ENCODE data around the gene BHLHE40.
A peak's percentile ranks its signal among the peaks of the same experiment; 100 is the strongest.

Gene BHLHE40

GRCh38 chr3:4980229-4981203 is 1.3 kb downstream of the BHLHE40 start:
- Histone ChIP-seq H3K9ac (ENCODE audit: low read length) (peak overlapping the region; percentile 70), H3K4me2 (ENCODE audit: low read depth, low read length) (peak overlapping the region; percentile 99), H3K9me2 (replicated peaks; ENCODE audit: insufficient read depth, low read length) (no peaks in the 10 kb centered on the region), H4K20me1 (ENCODE audit: insufficient read depth, low read length) (no peaks in the 10 kb centered on the region), H3K9me3 (replicated peaks; ENCODE audit: insufficient read depth, low read length) (no peaks in the 10 kb centered on the region), H3K27ac (ENCODE audit: low read length) (peak overlapping the region; percentile 61; the same call in 1 of the 2 replicates), H2AFZ (ENCODE audit: low read length) (peak overlapping the region; percentile 85), H3K4me1 (ENCODE audit: low read length) (peaks cover 19% of the 10 kb centered on the region), H3K79me2 (ENCODE audit: low read length) (peaks cover 9% of the 10 kb centered on the region; the same call in 1 of the 2 replicates), H3F3A (ENCODE audit: insufficient read depth, low read length) (peaks cover 48% of the 10 kb centered on the region), H3K4me3 (ENCODE audit: low read length) (peak overlapping the region; percentile 95), H3K36me3 (replicated peaks; ENCODE audit: insufficient read depth, low read length) (no peaks in the 10 kb centered on the region; the same call in 1 of the 2 replicates), H3K27me3 (replicated peaks; ENCODE audit: insufficient read depth, low read length) (no peaks in the 10 kb centered on the region)
- peak; percentile 79 for DNase-seq
- TF ChIP-seq EZH2 (optimal IDR thresholded peaks at IDR 0.05; ENCODE audit: low read depth, low read length), result no peak
- TF ChIP-seq EZH2phosphoT487 (IDR thresholded peaks at IDR 0.05; ENCODE audit: low read length), result no peak
- TF ChIP-seq CTCF (IDR thresholded peaks at IDR 0.05; ENCODE audit: low read length), result peak; percentile 94

DNA sequence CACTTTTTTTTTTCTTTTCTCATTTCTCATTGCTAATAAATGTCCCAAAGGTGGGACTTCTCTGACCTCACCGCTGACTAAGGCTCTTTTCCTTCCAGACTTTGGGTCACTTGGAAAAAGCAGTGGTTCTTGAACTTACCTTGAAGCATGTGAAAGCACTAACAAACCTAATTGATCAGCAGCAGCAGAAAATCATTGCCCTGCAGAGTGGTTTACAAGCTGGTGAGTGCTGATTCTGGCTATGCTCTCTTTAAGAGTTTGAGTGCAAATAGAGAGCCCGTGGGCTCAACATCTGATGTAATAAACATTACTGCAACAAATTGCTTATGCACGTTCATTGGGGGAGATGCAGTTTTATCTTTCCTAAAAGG is 2.0 kb downstream of the BHLHE40 start:
- no peaks in the 10 kb centered on the region for H3K9me2 ChIP-seq (replicated peaks; ENCODE audit: insufficient read depth, low read length)
- H3K9me3 ChIP-seq (replicated peaks; ENCODE audit: insufficient read depth, low read length), result no peaks in the 10 kb centered on the region
- no peak overlapping the region for H2AFZ ChIP-seq (ENCODE audit: low read length)
- H3K36me3 ChIP-seq (replicated peaks; ENCODE audit: insufficient read depth, low read length), result no peaks in the 10 kb centered on the region; the same call in 1 of the 2 replicates
- H4K20me1 ChIP-seq (ENCODE audit: insufficient read depth, low read length), result no peaks in the 10 kb centered on the region
- H3K4me2 ChIP-seq (ENCODE audit: low read depth, low read length), result 0 out of 2 replicates have a peak overlapping the region, but pooled peaks have one; percentile 34
- no peak overlapping the region for H3K27ac ChIP-seq (ENCODE audit: low read length)
- no peak for DNase-seq
- no peak overlapping the region for H3K4me3 ChIP-seq (ENCODE audit: low read length)
- no peak overlapping the region for H3K9ac ChIP-seq (ENCODE audit: low read length)
- TF ChIP-seq CTCF (IDR thresholded peaks at IDR 0.05; ENCODE audit: low read length) (no peak), EZH2phosphoT487 (IDR thresholded peaks at IDR 0.05; ENCODE audit: low read length) (no peak), EZH2 (optimal IDR thresholded peaks at IDR 0.05; ENCODE audit: low read depth, low read length) (no peak)
- H3F3A ChIP-seq (ENCODE audit: insufficient read depth, low read length), result peaks cover 51% of the 10 kb centered on the region
- H3K4me1 ChIP-seq (ENCODE audit: low read length), result peaks cover 22% of the 10 kb centered on the region
- peaks cover 9% of the 10 kb centered on the region; the same call in 1 of the 2 replicates for H3K79me2 ChIP-seq (ENCODE audit: low read length)
- no peaks in the 10 kb centered on the region for H3K27me3 ChIP-seq (replicated peaks; ENCODE audit: insufficient read depth, low read length)

- no peaks in the 10 kb centered on the region for H4K20me1 ChIP-seq (ENCODE audit: insufficient read depth, low read length)
- peaks cover 9% of the 10 kb centered on the region; the same call in 1 of the 2 replicates for H3K79me2 ChIP-seq (ENCODE audit: low read length)
- H3K4me2 ChIP-seq (ENCODE audit: low read depth, low read length), result 0 out of 2 replicates have a peak overlapping the region, but pooled peaks have one; percentile 4
- H3K4me3 ChIP-seq (ENCODE audit: low read length), result no peak overlapping the region
- no peaks in the 10 kb centered on the region for H3K9me3 ChIP-seq (replicated peaks; ENCODE audit: insufficient read depth, low read length)
- DNase-seq, result no peak
- no peaks in the 10 kb centered on the region for H3K27me3 ChIP-seq (replicated peaks; ENCODE audit: insufficient read depth, low read length)
- H3K9me2 ChIP-seq (replicated peaks; ENCODE audit: insufficient read depth, low read length), result no peaks in the 10 kb centered on the region
- no peak overlapping the region for H2AFZ ChIP-seq (ENCODE audit: low read length)
- no peaks in the 10 kb centered on the region; the same call in 1 of the 2 replicates for H3K36me3 ChIP-seq (replicated peaks; ENCODE audit: insufficient read depth, low read length)
- no peak for TF ChIP-seq EZH2phosphoT487 (IDR thresholded peaks at IDR 0.05; ENCODE audit: low read length)
- TF ChIP-seq EZH2 (optimal IDR thresholded peaks at IDR 0.05; ENCODE audit: low read depth, low read length), result no peak
- no peak for TF ChIP-seq CTCF (IDR thresholded peaks at IDR 0.05; ENCODE audit: low read length)
- H3F3A ChIP-seq (ENCODE audit: insufficient read depth, low read length), result peaks cover 50% of the 10 kb centered on the region
- no peak overlapping the region for H3K9ac ChIP-seq (ENCODE audit: low read length)
- peaks cover 22% of the 10 kb centered on the region for H3K4me1 ChIP-seq (ENCODE audit: low read length)
- H3K27ac ChIP-seq (ENCODE audit: low read length), result no peak overlapping the region
These were observed 2.6 kb downstream of the BHLHE40 start for GRCh38 chr3:4981665-4982494.
